ENCODE data around the gene ABI3BP. TPM values are rescaled to one million over a fixed set of nuclear protein-coding genes. Genes with fewer than 3 reads are reported as not detected.

Gene ABI3BP
- total RNA-seq, 1 experiment from 2014 or later: 0.28 TPM

GRCh38 chr3:101026244-101026643, 33.0 kb upstream of the ABI3BP start:
- Mint-ChIP-seq H3K9me3 (peaks cover 10 to 13% of the 10 kb centered on the region in 2 experiments), H3K27me3 (ENCODE audit: low read depth) (no peaks in the 10 kb centered on the region; the same call in 1 of the 2 replicates), H3K36me3 (ENCODE audit: insufficient read depth in 1 of 3, low read depth in 3 of 3) (peaks cover 0 to 4% (median 2%) of the 10 kb centered on the region in 3 experiments; a peak in 3 of 7 replicates), H3K4me1 (no peaks in the 10 kb centered on the region), H3K27ac (0 out of 7 replicates have a peak overlapping the region, but pooled peaks of 1 of the 3 experiments have one; percentile 8), H3K4me3 (no peak overlapping the region)
- Histone ChIP-seq H3K27me3 (ENCODE audit: insufficient read depth, low read length) (no peaks in the 10 kb centered on the region), H2BK15ac (ENCODE audit: low read depth, low read length) (no peak overlapping the region), H3K23ac (ENCODE audit: insufficient read length, low read depth, low read length) (no peak overlapping the region), H3K79me2 (ENCODE audit: insufficient read depth, low read length) (no peaks in the 10 kb centered on the region), H2BK20ac (ENCODE audit: low read depth, low read length, poor library complexity, severe bottlenecking) (no peak overlapping the region), H3K56ac (ENCODE audit: insufficient read length, low read depth, low read length) (no peak overlapping the region), H3K14ac (ENCODE audit: insufficient read depth, low read length) (no peak overlapping the region), H4K8ac (replicated peaks; ENCODE audit: insufficient read length, low read depth, low read length) (no peak overlapping the region), H2BK5ac (ENCODE audit: insufficient read length, low read length) (no peak overlapping the region), H4K20me1 (ENCODE audit: control insufficient read depth, insufficient read depth, insufficient read length) (no peaks in the 10 kb centered on the region), H3K27ac (ENCODE audit: insufficient read length, low read depth, low read length) (no peak overlapping the region), H3K9me3 (ENCODE audit: control insufficient read depth, low read depth, low read length) (no peaks in the 10 kb centered on the region), H4K91ac (ENCODE audit: insufficient read length, low read depth, low read length) (no peak overlapping the region), H3K4me1 (ENCODE audit: insufficient read depth, low read length) (no peaks in the 10 kb centered on the region), H2BK12ac (ENCODE audit: insufficient read length, low read depth, low read length) (no peak overlapping the region), H3T11ph (ENCODE audit: low read length) (no peak overlapping the region), H2BK120ac (ENCODE audit: low read depth, low read length, poor library complexity, severe bottlenecking) (no peak overlapping the region), H3K4ac (ENCODE audit: low read depth, low read length) (no peak overlapping the region), H3K79me1 (ENCODE audit: insufficient read depth, low read depth, low read length, poor library complexity, severe bottlenecking) (no peaks in the 10 kb centered on the region), H3K23me2 (ENCODE audit: insufficient read length, low read depth, low read length, poor library complexity, severe bottlenecking) (no peaks in the 10 kb centered on the region), H4K5ac (ENCODE audit: insufficient read length, low read depth, low read length) (no peak overlapping the region), H3K18ac (ENCODE audit: insufficient read length, low read depth, low read length) (no peak overlapping the region), H2AFZ (ENCODE audit: low read length) (no peak overlapping the region), H3K9ac (ENCODE audit: extremely low read depth, insufficient read length, low read length) (no peak overlapping the region), H2AK5ac (ENCODE audit: insufficient read length, low read length) (no peak overlapping the region), H3K4me2 (ENCODE audit: insufficient read depth, insufficient read length, low read length) (no peak overlapping the region)
- no peak for DNase-seq
- no peak for TF ChIP-seq CTCF (conservative IDR thresholded peaks at IDR 0.05)
- WGBS (ENCODE audit: extremely low coverage, insufficient read length, low lambda C conversion rate): no CpG with 5 or more reads among the region's 2 CpGs

Data from H9 (cell line).